Measurements from ENCODE around the gene NUDT4. TPM values are rescaled to one million over a fixed set of nuclear protein-coding genes. Genes with fewer than 3 reads are reported as not detected.
A peak's percentile ranks its signal among the peaks of the same experiment; 100 is the strongest.

The NUDT4 gene
- total and polyA plus RNA-seq, 10 of the 15 experiments (the other 5 are each of a cell fraction or from before 2014, with no cell fraction given), result 26.6 to 91.6 (median 63.1) TPM

DNA sequence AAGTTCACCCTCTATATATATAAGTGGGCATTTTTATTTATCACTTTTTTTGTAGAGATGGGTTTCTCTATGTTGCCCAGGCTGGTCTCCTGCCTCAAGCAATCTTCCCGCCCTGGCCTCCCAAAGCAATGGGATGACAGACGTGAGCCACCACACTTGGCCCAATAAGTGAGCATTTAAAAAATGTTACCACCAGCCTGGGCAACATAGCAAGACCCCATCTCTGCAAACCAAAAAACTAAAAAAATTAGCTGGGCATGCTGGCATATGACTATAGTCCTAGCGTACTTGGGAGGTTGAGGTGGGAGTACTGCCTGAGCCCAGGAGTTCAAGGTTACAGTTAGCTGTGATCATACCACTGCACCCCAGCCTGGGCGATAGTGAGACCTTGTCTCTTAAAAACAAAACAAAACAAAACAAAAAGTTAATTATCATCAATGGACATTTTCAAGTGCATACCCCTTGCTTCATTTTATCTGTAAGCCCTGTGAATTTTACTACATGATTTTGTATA, 40.3 kb downstream of the NUDT4 start:
- WGBS (ENCODE audit: insufficient coverage, insufficient replicate concordance, low lambda C conversion rate, missing lambda C conversion rate), result 71% methylated on average over 4 of the region's 4 CpGs
- Histone ChIP-seq H3K79me2 (ENCODE audit: control insufficient read depth, insufficient read depth, low read length) (peaks cover 98% of the 10 kb centered on the region), H3K4me3 (no peak overlapping the region), H4K20me1 (ENCODE audit: control insufficient read depth, insufficient read depth) (peaks cover 5% of the 10 kb centered on the region; the same call in 1 of the 2 replicates), H3K27ac (ENCODE audit: control insufficient read depth, insufficient read depth) (0 out of 2 replicates have a peak overlapping the region, but pooled peaks have one; percentile 31), H3K36me3 (ENCODE audit: control insufficient read depth in 2 of 2, insufficient read depth in 2 of 2, low read length in 1 of 2) (peaks cover 0 to 4% of the 10 kb centered on the region in 2 experiments; a peak in 1 of 4 replicates), H3K4me2 (ENCODE audit: control insufficient read depth, insufficient read depth) (no peak overlapping the region), H3K27me3 (replicated peaks in 1 of 2; ENCODE audit: control insufficient read depth in 2 of 2, insufficient read depth in 2 of 2, low read length in 1 of 2) (no peaks in the 10 kb centered on the region), H2AFZ (ENCODE audit: control insufficient read depth, low read depth, low read length) (no peak overlapping the region), H3K9ac (ENCODE audit: control insufficient read depth, insufficient read depth, low read length) (no peak overlapping the region), H3K9me3 (replicated peaks; ENCODE audit: control insufficient read depth, insufficient read depth, low read length) (no peaks in the 10 kb centered on the region), H3K4me1 (ENCODE audit: control insufficient read depth, insufficient read depth, low read length) (peaks cover 68% of the 10 kb centered on the region)
- SMC1A ChIA-PET (ENCODE audit: uncharacterized antibody, unreplicated experiment), result interaction anchor here (0.6 to 4.4 kb wide), 16 partner anchors 10 to 430 kb away, joined by 3 to 86 read pairs (median 4); no protein-coding TSS in a partner anchor
- CTCF ChIA-PET, result interaction anchor here (0.7 to 8.8 kb wide), 12 partner anchors 12 to 634 kb away, joined by 3 to 166 read pairs (median 3); no protein-coding TSS in a partner anchor
- FAIRE-seq (no peak), DNase-seq (ENCODE audit: low read depth, low spot score) (no peak), ATAC-seq (no peak)
- TF ChIP-seq POLR2A (IDR thresholded peaks at IDR 0.05; ENCODE audit: low read depth, low read length) (no peak), STAT3 (IDR thresholded peaks at IDR 0.05; ENCODE audit: low read depth, low read length) (no peak)
- TF ChIP-seq, protein P1, sequence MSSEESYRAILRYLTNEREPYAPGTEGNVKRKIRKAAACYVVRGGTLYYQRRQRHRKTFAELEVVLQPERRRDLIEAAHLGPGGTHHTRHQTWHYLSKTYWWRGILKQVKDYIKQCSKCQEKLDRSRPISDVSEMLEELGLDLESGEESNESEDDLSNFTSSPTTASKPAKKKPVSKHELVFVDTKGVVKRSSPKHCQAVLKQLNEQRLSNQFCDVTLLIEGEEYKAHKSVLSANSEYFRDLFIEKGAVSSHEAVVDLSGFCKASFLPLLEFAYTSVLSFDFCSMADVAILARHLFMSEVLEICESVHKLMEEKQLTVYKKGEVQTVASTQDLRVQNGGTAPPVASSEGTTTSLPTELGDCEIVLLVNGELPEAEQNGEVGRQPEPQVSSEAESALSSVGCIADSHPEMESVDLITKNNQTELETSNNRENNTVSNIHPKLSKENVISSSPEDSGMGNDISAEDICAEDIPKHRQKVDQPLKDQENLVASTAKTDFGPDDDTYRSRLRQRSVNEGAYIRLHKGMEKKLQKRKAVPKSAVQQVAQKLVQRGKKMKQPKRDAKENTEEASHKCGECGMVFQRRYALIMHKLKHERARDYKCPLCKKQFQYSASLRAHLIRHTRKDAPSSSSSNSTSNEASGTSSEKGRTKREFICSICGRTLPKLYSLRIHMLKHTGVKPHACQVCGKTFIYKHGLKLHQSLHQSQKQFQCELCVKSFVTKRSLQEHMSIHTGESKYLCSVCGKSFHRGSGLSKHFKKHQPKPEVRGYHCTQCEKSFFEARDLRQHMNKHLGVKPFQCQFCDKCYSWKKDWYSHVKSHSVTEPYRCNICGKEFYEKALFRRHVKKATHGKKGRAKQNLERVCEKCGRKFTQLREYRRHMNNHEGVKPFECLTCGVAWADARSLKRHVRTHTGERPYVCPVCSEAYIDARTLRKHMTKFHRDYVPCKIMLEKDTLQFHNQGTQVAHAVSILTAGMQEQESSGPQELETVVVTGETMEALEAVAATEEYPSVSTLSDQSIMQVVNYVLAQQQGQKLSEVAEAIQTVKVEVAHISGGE (CRISPR knock-in tag; IDR thresholded peaks at IDR 0.05), result no peak
- no TSS peak for BruUV-seq (replicated peaks)
- intact Hi-C loops (cut with micrococcal nuclease; ENCODE audit: unreplicated experiment), result loop anchor here (5.0 kb wide), 1 partner anchor 631 kb away; no protein-coding TSS in a partner anchor
- in situ Hi-C loops (cut with MboI), result no loop called here
- RAD21 ChIA-PET (ENCODE audit: unreplicated experiment), result interaction anchor here (0.6 to 6.9 kb wide), 12 partner anchors 12 to 684 kb away, joined by 3 to 123 read pairs (median 3); no protein-coding TSS in a partner anchor
- POLR2A ChIA-PET, result interaction anchor here (0.6 to 1.4 kb wide), 5 partner anchors 8 to 428 kb away, joined by 3 to 4 read pairs (median 3); no protein-coding TSS in a partner anchor

All from GM12878 (cell line).